ENCODE data around the gene NEIL1. TPM values are rescaled to one million over a fixed set of nuclear protein-coding genes. Genes with fewer than 3 reads are reported as not detected.

NEIL1 gene
- polyA plus RNA-seq, 1 of the 3 experiments (the other 2 are of a cell fraction) = 12.0 TPM

DNA sequence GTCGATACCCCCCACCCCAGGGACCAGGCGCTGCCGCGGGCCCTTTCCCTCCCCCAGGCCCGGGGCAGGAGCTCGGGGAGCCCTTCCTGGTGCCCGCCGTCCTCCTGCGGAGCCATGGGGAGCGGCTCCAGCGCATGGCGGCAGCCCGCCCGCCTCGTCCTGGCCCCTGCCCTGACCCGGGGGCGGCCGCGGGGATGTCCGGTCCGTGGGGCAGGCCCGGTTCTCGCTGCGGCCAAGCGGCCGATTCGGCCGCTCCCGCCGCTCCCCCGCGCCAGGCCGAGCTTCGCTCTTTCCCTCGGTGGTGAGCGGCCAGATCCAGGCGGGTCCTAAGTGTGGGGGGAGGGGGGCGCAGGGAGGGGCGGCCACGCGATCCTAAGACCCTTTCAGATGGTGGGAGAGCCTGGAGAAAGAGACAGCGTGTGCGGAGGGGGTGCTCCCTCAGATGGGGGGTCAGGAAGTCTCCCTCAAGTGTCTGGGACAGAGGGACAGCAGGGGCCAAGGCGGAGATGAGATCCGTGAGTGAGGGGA is 1.3 kb downstream of the NEIL1 start:
- TF ChIP-seq EP300 (IDR thresholded peaks at IDR 0.05; ENCODE audit: borderline replicate concordance in 1 of 2, low read depth in 1 of 2, low read length in 1 of 2) = no peak
- no peak for TF ChIP-seq MEF2A (IDR thresholded peaks at IDR 0.05; ENCODE audit: borderline replicate concordance, low read depth)
- no peak for TF ChIP-seq FOSL2 (IDR thresholded peaks at IDR 0.05; ENCODE audit: borderline replicate concordance, low read depth)
- no peak for TF ChIP-seq EZH2phosphoT487 (IDR thresholded peaks at IDR 0.05; ENCODE audit: borderline replicate concordance, low read depth)
- TF ChIP-seq FOXM1 (IDR thresholded peaks at IDR 0.05; ENCODE audit: low read depth) = no peak
- TF ChIP-seq ELF1 (IDR thresholded peaks at IDR 0.05) = no peak
- TF ChIP-seq, protein P1, sequence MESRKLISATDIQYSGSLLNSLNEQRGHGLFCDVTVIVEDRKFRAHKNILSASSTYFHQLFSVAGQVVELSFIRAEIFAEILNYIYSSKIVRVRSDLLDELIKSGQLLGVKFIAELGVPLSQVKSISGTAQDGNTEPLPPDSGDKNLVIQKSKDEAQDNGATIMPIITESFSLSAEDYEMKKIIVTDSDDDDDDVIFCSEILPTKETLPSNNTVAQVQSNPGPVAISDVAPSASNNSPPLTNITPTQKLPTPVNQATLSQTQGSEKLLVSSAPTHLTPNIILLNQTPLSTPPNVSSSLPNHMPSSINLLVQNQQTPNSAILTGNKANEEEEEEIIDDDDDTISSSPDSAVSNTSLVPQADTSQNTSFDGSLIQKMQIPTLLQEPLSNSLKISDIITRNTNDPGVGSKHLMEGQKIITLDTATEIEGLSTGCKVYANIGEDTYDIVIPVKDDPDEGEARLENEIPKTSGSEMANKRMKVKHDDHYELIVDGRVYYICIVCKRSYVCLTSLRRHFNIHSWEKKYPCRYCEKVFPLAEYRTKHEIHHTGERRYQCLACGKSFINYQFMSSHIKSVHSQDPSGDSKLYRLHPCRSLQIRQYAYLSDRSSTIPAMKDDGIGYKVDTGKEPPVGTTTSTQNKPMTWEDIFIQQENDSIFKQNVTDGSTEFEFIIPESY (IDR thresholded peaks at IDR 0.05; ENCODE audit: borderline replicate concordance, low read depth) = no peak
- no peak for TF ChIP-seq SMC3 (IDR thresholded peaks at IDR 0.05; ENCODE audit: low read depth, low read length)
- TF ChIP-seq, protein P2, sequence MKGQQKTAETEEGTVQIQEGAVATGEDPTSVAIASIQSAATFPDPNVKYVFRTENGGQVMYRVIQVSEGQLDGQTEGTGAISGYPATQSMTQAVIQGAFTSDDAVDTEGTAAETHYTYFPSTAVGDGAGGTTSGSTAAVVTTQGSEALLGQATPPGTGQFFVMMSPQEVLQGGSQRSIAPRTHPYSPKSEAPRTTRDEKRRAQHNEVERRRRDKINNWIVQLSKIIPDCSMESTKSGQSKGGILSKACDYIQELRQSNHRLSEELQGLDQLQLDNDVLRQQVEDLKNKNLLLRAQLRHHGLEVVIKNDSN (IDR thresholded peaks at IDR 0.05; ENCODE audit: borderline replicate concordance, low read depth) = no peak
- TF ChIP-seq, protein P3, sequence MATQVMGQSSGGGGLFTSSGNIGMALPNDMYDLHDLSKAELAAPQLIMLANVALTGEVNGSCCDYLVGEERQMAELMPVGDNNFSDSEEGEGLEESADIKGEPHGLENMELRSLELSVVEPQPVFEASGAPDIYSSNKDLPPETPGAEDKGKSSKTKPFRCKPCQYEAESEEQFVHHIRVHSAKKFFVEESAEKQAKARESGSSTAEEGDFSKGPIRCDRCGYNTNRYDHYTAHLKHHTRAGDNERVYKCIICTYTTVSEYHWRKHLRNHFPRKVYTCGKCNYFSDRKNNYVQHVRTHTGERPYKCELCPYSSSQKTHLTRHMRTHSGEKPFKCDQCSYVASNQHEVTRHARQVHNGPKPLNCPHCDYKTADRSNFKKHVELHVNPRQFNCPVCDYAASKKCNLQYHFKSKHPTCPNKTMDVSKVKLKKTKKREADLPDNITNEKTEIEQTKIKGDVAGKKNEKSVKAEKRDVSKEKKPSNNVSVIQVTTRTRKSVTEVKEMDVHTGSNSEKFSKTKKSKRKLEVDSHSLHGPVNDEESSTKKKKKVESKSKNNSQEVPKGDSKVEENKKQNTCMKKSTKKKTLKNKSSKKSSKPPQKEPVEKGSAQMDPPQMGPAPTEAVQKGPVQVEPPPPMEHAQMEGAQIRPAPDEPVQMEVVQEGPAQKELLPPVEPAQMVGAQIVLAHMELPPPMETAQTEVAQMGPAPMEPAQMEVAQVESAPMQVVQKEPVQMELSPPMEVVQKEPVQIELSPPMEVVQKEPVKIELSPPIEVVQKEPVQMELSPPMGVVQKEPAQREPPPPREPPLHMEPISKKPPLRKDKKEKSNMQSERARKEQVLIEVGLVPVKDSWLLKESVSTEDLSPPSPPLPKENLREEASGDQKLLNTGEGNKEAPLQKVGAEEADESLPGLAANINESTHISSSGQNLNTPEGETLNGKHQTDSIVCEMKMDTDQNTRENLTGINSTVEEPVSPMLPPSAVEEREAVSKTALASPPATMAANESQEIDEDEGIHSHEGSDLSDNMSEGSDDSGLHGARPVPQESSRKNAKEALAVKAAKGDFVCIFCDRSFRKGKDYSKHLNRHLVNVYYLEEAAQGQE (IDR thresholded peaks at IDR 0.05; ENCODE audit: low read depth, low read length) = no peak
- no peak for TF ChIP-seq RAD21 (IDR thresholded peaks at IDR 0.05; ENCODE audit: low read length)
- no peak for TF ChIP-seq NRF1 (IDR thresholded peaks at IDR 0.05; ENCODE audit: low read depth, low read length)
- TF ChIP-seq, protein P4, sequence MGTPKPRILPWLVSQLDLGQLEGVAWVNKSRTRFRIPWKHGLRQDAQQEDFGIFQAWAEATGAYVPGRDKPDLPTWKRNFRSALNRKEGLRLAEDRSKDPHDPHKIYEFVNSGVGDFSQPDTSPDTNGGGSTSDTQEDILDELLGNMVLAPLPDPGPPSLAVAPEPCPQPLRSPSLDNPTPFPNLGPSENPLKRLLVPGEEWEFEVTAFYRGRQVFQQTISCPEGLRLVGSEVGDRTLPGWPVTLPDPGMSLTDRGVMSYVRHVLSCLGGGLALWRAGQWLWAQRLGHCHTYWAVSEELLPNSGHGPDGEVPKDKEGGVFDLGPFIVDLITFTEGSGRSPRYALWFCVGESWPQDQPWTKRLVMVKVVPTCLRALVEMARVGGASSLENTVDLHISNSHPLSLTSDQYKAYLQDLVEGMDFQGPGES (IDR thresholded peaks at IDR 0.05; ENCODE audit: low read depth, low read length) = no peak
- no peak for TF ChIP-seq CHD2 (IDR thresholded peaks at IDR 0.05; ENCODE audit: low read length, partially characterized antibody)
- TF ChIP-seq TCF12 (IDR thresholded peaks at IDR 0.05) = no peak
- TF ChIP-seq, protein P5, sequence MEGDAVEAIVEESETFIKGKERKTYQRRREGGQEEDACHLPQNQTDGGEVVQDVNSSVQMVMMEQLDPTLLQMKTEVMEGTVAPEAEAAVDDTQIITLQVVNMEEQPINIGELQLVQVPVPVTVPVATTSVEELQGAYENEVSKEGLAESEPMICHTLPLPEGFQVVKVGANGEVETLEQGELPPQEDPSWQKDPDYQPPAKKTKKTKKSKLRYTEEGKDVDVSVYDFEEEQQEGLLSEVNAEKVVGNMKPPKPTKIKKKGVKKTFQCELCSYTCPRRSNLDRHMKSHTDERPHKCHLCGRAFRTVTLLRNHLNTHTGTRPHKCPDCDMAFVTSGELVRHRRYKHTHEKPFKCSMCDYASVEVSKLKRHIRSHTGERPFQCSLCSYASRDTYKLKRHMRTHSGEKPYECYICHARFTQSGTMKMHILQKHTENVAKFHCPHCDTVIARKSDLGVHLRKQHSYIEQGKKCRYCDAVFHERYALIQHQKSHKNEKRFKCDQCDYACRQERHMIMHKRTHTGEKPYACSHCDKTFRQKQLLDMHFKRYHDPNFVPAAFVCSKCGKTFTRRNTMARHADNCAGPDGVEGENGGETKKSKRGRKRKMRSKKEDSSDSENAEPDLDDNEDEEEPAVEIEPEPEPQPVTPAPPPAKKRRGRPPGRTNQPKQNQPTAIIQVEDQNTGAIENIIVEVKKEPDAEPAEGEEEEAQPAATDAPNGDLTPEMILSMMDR (IDR thresholded peaks at IDR 0.05) = no peak
- TF ChIP-seq RXRA (IDR thresholded peaks at IDR 0.05; ENCODE audit: borderline replicate concordance, low read depth) = no peak
- TF ChIP-seq JUND (IDR thresholded peaks at IDR 0.05) = no peak; the same call in 1 of the 2 replicates
- TF ChIP-seq GATA2 (CRISPR knock-in tag; IDR thresholded peaks at IDR 0.05) = no peak
- H3K4me1 ChIP-seq (ENCODE audit: control insufficient read depth in 1 of 2, insufficient read depth in 2 of 2, low read depth in 1 of 2, low read length in 1 of 2) = peaks cover 0 to 11% of the 10 kb centered on the region in 2 experiments; a peak in 1 of 4 replicates
- no peaks in the 10 kb centered on the region for H3K27me3 ChIP-seq (ENCODE audit: insufficient read depth)

More for the DNA sequence above, 1.3 kb downstream of the NEIL1 start:
- peak overlapping the region; percentile 84; the same call in 1 of the 2 replicates for H2AFZ ChIP-seq (ENCODE audit: low read depth)
- 5% methylated on average over 21 of the region's 45 CpGs for WGBS (ENCODE audit: low lambda C conversion rate)
- DNase-seq = peak; percentile 78
- ChIA-PET CTCF (interaction anchor here (0.6 to 3.3 kb wide), 2 partner anchors 13 to 20 kb away, joined by 4 to 18 read pairs; partner anchors contain the start of genes COMMD4 and MAN2C1), POLR2A (interaction anchor here (1.6 to 1.8 kb wide), 2 partner anchors 13 to 20 kb away, joined by 7 to 11 read pairs; partner anchors contain the start of genes COMMD4 and MAN2C1)
- H3K4me3 ChIP-seq (ENCODE audit: low read depth in 2 of 2, low read length in 1 of 2) = peak overlapping the region; percentile 70 to 77
- peaks cover 20% of the 10 kb centered on the region for H3F3A ChIP-seq (replicated peaks; ENCODE audit: insufficient read depth)
- H3K9me3 ChIP-seq = no peaks in the 10 kb centered on the region
- H4K20me1 ChIP-seq (ENCODE audit: insufficient read depth) = no peaks in the 10 kb centered on the region
- peak overlapping the region in 1 of 2 experiments; percentile 73; a peak in 1 of 4 replicates for H3K27ac ChIP-seq (ENCODE audit: low read depth in 2 of 2, low read length in 1 of 2)
- no peaks in the 10 kb centered on the region for H3K36me3 ChIP-seq (replicated peaks in 1 of 2; ENCODE audit: control insufficient read depth in 1 of 2, insufficient read depth in 2 of 2, low read length in 1 of 2)
- H3K79me2 ChIP-seq (ENCODE audit: insufficient read depth) = no peaks in the 10 kb centered on the region
- no peaks in the 10 kb centered on the region for H3K9me2 ChIP-seq
- peak overlapping the region; percentile 98 for H3K4me2 ChIP-seq
- peak overlapping the region; percentile 74 for H3K9ac ChIP-seq
